Fibroblast of peridontal ligament (primary cell): ENCODE results near the gene BARX1.
"Not testable (repeated sequence)": the region's sequence is repeated elsewhere in the genome, so short reads cannot be mapped to it uniquely, and the experiment has no call there.

Source experiments
- DNase-seq: peaks from one replicate; pipeline ENCODE4 v3.0.0-alpha.2; 2010; ENCODE audit errors: extremely low read depth

Gene BARX1

GRCh38 chr9:93951655-93952118, 3.5 kb downstream of the BARX1 start:
- no peak for DNase-seq

DNA sequence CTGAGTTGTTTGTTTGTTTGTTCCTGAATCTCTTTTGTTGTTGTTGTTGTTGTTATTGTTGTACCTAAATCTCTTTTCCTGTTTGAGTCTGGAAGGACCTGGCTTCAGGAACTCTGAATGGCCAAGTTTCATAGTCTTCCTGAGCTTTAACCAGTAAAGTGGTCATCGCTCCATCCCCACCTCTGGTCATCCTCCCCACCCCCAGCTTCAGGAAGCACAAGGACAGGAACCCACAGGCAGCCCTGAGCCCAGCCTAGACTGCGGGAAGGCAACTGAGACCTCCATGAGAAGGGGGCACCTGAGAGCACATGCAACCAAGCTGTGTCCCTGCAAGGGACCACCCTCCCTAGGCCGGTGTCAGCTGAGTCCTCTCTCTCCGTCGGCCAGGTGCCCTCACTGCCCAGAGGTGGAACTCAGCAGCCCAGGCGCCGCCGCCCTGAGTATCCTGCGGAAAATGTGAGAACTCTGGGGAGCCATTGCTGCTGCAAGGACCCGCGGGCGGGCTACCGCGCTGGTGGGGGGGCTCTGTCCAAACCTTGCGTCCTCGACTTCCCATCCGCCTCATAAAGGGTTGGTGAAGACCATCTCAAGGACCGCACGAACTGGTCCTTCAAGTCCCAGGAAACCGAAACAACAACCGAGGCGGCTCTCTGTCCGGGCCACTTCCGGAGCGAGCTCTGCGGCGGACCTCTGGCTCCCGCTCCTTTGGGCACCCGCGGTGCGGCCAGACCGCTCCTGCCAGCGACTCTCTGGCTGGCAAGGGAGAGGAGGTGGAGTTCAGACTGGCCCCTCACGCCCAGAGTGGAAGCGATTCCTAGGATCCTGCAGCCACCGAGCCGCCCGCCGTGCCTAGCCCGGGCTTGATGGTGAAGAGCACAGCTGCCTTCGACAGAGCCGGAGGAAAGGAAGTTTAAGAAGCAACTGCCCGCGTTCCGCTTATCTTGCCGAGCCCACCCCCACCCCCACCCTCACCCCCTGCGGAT, 4.2 kb downstream of the BARX1 start:
- DNase-seq = no peak

DNA sequence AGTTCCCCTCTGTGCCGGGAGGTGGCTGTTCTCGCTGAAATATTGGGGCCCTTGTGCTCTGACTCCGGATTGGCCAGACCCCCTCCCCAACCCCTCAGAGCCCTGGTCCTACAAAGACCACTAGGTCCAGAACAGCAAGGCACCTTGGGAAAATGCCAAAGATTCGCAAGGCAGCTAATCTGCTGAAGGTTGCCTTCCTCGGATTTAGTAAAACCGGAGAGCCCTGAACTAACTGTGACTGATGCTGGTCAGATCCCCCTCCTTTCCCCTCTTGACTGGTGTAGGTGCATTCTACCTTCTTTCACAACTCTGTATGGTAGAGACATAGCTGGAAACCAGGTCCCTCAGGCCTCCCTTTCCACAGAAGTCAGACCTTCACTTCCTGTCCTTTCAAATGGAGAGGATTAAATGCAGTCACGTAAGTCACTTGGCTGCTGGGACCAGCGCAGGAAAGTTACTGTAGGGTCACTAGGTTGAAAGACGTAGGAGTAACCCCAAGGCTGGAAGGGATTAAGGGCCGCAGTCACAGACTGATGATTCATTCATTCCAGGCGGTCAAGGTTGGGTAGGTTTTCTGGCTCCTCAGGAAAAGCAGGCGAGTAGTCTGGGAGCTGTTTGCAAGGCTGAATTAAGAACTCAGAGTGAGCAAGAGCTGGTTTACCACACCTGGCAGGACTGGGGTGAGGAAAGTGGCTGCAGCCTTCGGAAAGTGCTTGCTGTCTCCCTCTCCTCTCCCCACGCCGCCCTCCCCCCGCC, 5.3 kb downstream of the BARX1 start:
- DNase-seq = peak; percentile 39

DNA sequence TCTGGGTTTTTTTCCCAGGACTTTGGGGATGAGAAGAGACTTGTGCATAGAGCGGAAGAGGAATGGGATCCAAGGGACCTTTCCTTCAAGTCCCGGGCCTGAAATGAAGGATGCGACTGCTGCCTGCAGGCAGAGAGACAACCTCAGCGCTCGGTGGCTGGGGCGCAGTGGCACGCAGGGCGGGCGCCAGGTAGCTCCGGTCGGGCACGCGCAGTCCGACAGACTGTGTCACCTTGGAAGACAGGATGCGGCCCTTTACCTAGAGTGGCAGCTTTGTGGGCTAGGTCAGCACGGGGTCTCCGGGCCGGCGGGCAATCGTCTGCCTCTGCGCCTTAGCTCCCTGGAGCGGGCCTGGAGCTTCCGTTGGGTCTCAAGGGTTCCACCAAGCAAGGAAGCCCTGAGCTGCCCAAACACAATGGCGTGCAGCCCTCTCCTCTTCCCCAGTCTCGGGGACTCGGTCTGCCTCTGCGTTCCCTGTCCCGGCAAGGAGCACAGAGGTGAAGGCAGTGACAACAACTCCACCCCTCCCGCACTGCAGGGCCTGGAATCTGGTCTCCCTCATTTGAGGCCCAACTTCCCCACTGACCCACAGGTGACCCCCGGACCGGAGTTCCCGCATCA, 6.0 kb downstream of the BARX1 start:
- DNase-seq = no peak

- no peak for DNase-seq
Observed at GRCh38 chr9:93948441-93949072, 6.6 kb downstream of the BARX1 start.

GRCh38 chr9:93947409-93948070, 7.6 kb downstream of the BARX1 start:
- no peak for DNase-seq

DNA sequence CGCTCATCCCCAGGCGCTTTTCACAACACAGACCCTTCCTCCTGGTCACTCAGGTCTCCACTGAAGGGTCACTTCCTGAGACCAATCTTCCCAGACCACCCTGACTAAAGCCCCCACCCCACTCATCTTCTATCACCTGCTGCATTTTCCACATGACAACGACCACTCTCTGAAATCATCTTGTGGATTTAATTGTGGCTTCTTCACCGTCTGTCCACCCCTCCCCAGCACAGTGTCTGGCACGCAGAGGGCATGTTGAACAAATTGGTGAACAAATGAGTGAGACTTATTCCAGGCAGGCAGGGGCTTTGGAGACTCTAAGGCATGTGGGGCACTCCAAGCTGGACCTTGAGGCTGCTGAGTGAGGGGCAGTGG, 8.8 kb downstream of the BARX1 start:
- no peak for DNase-seq

- DNase-seq = no peak
Observed at GRCh38 chr9:93945400-93946337, 9.5 kb downstream of the BARX1 start.

GRCh38 chr9:93944011-93944410, 11.1 kb downstream of the BARX1 start:
- DNase-seq = no peak

DNA sequence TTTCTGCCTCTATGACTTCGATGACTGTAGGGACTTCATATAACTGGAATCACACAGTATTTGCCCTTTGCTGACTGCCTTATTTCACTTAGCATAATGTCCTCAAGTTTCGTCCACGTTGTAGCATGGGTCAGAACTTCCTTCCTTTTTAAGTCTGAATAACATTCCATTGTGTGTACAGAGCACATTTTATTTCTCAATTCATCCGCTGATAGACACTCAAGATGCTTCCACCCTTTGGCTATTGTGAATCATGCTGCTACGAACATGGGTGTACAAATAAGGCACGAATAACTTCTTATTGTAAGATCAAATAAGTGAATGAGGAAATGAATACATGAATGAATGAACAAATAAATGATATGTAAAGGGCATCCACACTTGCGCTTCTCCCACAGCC, 13.0 kb downstream of the BARX1 start:
- no peak for DNase-seq

GRCh38 chr9:93941493-93941892, 13.7 kb downstream of the BARX1 start:
- peak; percentile 37 for DNase-seq

DNA sequence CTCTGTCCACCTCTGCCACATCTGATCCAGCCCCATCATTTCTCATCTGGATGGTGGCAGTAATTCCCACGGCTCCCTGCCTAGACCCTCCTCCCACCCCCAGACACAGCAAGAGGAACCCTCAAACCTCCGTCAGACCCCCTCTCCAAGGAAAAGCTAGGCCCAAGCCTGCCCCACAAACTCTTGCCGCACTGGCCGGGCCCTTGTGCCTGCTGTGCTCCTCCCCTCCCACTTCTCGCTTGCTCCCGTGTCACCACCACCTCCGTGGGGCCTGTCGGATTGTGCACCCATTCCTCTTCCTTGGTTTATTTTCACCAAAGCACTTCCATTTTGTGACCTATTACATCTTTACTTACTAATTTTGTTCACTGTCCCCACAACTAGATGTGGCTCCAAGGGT, 14.2 kb downstream of the BARX1 start:
- DNase-seq = no peak

DNA sequence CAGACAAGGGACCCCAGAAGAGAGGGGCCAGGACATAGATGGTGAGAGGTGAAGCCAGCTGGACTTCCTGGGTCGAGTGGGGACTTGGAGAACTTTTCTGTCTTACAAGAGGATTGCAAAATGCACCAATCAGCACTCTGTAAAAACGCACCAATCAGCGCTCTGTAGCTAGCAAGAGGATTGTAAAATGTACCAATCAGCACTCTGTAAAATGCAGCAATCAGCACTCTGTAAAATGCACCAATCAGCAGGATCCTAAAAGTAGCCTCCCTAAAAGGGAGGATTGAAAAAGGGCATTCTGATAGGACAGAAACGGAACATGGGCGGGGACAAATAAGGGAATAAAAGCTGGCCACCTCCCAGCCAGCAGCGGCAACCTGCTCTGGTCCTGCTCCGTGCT, 15.6 kb downstream of the BARX1 start:
- DNase-seq = not testable (repeated sequence)

- no peak for DNase-seq
Observed at GRCh38 chr9:93937193-93937592, 18.0 kb downstream of the BARX1 start.

DNA sequence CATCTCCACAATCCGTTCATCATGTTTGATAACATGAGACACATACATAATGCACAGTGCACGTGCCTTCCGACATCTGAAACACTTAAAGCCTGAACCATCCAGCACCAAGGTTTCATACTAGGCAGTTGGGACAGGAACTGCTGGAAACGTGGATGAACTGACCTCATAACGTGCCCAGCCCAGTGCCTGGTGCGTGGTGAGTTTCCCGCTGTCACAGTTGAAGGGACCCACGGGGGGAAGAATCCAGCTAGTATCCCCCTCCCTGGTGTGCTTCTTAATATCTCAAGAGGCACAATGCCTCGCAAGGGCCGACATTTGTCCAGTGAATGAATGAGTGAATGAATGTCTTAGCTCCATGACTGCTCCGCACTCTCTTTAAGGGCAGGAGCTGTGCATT, 23.2 kb downstream of the BARX1 start:
- no peak for DNase-seq

GRCh38 chr9:93930070-93930469, 25.1 kb downstream of the BARX1 start:
- no peak for DNase-seq

GRCh38 chr9:93929231-93929630, 25.9 kb downstream of the BARX1 start:
- no peak for DNase-seq

- DNase-seq = no peak
Observed at GRCh38 chr9:93922535-93922934, 32.6 kb downstream of the BARX1 start.

GRCh38 chr9:93920131-93920800, 34.9 kb downstream of the BARX1 start:
- DNase-seq = no peak

DNA sequence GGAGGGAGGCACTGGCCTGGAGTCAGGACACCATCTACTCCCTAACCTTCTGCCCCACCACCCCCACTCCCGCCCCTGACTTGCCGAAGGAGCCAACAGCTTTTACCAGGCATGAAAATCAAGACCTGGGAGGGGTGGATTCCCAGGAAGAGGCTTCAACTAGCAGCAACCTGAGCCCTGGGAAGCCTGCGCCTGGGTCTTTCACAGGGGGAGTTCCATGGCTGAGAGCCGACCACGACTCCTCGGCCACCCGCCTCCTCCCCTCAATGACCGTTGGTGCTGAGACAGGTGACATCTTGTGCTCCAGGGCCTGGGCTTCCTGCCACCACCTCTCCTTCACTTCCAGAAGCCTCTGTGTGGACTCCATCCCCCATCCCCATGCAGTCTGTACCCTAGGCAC, 37.1 kb downstream of the BARX1 start:
- no peak for DNase-seq
